GM18873 (cell line): ENCODE measurements around the gene CPNE6.
"Not testable (repeated sequence)": the region's sequence is repeated elsewhere in the genome, so short reads cannot be mapped to it uniquely, and the experiment has no call there.

Experiments used
- ATAC-seq: cut with Tn5 transposase; IDR thresholded peaks from one replicate; pipeline ENCODE4 v1.9.1; 2021; ENCODE audit warnings: mild to moderate bottlenecking, moderate library complexity, moderate number of reproducible peaks; ENCODE audit not compliant: unreplicated experiment, low FRiP score

CPNE6 gene

DNA sequence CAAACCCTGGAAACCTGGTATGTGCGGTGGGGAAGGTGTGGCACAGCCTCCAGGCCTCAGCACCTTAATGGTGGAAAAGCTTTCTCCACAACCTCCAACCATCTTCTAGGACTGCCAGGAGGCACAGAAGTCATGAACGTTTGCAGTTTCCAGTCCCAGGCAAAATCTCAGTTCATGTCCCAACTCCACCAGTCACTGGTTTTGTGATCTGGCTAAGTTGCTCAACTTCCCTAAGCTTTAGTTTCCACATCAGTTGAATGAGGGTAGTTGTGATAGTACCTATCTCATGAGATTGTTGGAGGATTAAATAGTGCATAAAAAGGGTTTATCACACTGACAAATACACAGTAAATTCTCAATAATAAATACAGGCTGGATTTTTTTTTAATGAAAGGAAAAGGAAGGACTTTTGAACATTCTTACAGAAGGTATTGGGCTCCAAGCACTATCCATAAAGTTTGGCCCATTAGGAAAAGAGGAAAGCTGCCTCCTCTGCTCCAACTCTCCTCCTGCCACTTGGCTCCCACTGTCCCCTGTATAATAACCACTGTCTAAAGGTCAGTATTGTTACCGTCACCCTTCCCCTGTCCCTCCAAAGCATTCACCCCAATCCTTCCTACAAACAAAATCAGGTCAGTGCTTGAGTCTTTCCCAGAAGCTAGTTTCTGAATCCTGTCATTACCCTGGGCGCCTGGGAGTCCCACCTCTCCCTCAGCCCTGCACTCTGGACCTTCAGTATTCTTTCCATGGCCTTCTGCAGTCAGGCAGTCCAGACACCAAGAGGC, 29.0 kb downstream of the CPNE6 start:
- no peak for ATAC-seq

GRCh38 chr14:24100982-24101494, 29.7 kb downstream of the CPNE6 start:
- no peak for ATAC-seq

GRCh38 chr14:24102357-24103048, 31.1 kb downstream of the CPNE6 start:
- ATAC-seq = no peak

DNA sequence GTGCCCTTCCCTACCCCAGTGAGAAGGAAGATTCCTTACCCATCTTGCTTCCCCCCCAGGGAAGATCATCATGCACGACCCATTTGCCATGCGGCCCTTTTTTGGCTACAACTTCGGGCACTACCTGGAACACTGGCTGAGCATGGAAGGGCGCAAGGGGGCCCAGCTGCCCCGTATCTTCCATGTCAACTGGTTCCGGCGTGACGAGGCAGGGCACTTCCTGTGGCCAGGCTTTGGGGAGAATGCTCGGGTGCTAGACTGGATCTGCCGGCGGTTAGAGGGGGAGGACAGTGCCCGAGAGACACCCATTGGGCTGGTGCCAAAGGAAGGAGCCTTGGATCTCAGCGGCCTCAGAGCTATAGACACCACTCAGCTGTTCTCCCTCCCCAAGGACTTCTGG, 32.1 kb downstream of the CPNE6 start:
- no peak for ATAC-seq

- ATAC-seq = not testable (repeated sequence)
These were observed 34.4 kb downstream of the CPNE6 start for GRCh38 chr14:24105609-24106239.

DNA sequence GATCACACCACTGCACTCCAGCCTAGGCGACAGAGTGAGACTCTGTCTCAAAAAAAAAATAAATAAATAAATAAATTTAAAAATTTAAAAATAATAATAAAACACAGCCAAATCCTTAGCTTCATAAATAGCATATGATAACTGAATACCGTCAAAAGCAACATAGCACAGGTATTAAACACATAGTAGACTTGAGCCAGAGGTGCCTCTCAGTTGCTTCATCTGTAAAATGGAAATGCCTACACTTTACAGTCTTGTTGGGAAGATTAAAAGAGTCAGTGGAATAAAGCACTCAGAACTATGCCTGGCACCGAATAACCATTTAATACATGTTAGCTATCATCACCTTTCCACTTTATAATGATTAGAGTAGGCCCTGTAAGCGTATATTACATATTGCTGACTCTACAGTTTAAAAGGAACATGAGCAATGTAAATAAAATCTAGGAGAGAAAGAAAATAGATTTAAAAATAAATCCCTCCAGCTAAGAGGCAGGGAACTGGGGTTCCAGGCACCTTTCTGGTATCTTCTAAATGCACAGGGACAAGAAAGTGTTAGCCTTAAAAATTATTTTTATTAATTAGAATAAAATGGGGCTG, 35.4 kb downstream of the CPNE6 start:
- no peak for ATAC-seq

DNA sequence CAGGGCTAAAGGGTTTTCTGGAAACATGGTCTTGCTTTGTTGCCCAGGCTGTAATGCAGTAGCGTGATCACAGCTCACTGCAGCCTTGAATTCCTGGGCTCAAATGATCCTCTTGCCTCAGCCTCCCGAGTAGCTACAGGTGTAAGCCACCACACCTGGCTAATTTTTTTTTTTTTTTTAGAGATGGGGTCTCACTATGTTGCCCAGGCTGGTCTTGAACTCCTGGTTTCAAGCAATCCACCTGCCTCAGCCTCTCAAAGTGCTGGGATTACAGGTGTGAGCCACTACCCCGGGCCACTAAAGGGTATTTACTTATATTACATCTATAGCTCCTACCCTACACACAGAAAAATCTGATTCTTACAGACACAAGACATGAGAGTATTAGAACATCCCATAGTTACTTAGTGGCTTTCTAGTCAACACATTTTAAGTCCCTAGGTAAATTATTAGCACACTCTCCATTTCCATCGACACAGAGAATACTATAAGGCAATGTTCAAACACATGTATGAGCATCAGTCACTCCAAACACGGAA, 37.0 kb downstream of the CPNE6 start:
- ATAC-seq = no peak

DNA sequence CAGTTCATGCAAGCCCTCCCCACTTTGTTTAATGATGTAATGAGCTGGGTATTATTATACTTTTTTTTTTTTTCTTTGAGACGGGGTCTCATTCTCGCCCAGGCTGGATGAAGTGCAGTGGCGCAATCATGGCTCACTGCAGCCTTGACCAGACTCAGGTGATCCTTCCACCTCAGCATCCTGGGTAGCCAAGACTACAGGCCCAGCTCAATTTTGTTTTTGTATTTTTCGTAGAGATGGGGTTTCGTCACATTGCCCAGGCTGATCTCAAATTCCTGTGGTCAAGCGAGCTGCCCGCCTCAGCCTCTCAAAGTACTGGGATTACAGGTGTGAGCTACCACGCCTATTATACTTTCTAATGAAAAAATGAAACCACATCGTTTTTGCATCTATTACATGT, 38.7 kb downstream of the CPNE6 start:
- ATAC-seq = no peak

GRCh38 chr14:24110523-24110922, 39.2 kb downstream of the CPNE6 start:
- ATAC-seq = no peak

- ATAC-seq = no peak
These were observed 42.0 kb downstream of the CPNE6 start for GRCh38 chr14:24113379-24113800.

GRCh38 chr14:24113801-24114531, 42.6 kb downstream of the CPNE6 start:
- peak; percentile 0 for ATAC-seq

GRCh38 chr14:24114532-24115421, 43.4 kb downstream of the CPNE6 start, which contains the start of the genes DCAF11 and NRL:
TSS of gene DCAF11 (plus strand) at chr14:24114777. CDS start at chr14:24115595, 818 bp downstream.
TSS of gene NRL (minus strand) at chr14:24114949. CDS start at chr14:24082848, 32,101 bp downstream.
- ATAC-seq = peak; percentile 85

- ATAC-seq = no peak
These were observed 44.2 kb downstream of the CPNE6 start for GRCh38 chr14:24115422-24116127.

- no peak for ATAC-seq
These were observed 44.9 kb downstream of the CPNE6 start for GRCh38 chr14:24116128-24116814.

- no peak for ATAC-seq
These were observed 45.8 kb downstream of the CPNE6 start for GRCh38 chr14:24117179-24117578.

GRCh38 chr14:24119691-24120090, 48.3 kb downstream of the CPNE6 start:
- ATAC-seq = no peak

GRCh38 chr14:24121210-24121609, 49.8 kb downstream of the CPNE6 start:
- no peak for ATAC-seq

- ATAC-seq = no peak
These were observed 51.1 kb downstream of the CPNE6 start for GRCh38 chr14:24122416-24122815.
